GM19351 (cell line): ENCODE results near the gene KRTAP4-9.
"Not testable (repeated sequence)": the region's sequence is repeated elsewhere in the genome, so short reads cannot be mapped to it uniquely, and the experiment has no call there.

Source experiments
- ATAC-seq: cut with Tn5 transposase; IDR thresholded peaks from one replicate; pipeline ENCODE4 v1.9.1; 2021; ENCODE audit warnings: mild to moderate bottlenecking, moderate library complexity; ENCODE audit not compliant: unreplicated experiment

The KRTAP4-9 gene

GRCh38 chr17:41096055-41096454 lies 9.1 kb upstream of the KRTAP4-9 start:
- ATAC-seq = no peak

DNA sequence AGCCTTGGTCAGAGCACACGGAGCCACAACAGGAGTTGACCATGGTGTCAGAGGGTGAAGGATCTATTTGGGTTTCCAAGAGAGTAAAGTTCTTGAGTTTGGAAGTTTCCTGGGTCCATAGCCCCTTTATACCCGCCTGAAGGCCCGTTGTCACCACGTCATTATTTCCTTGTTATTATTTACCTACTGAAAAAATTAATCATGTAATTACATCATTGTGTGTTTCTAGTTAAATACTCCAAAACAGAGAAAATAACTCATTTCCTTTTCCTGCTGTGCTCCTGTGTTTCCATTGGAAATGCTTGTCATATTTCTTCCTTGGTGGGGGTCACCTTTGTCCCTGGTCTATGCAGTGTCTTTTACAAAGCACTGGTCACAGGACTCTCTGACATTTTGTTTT lies 7.1 kb upstream of the KRTAP4-9 start, which contains the start of gene KRTAP4-8:
Gene KRTAP4-8, minus strand, starts transcription at position 101 of the 400 bp plus-strand sequence. Its CDS starts 58 bp downstream, at position 43.
- no peak for ATAC-seq

DNA sequence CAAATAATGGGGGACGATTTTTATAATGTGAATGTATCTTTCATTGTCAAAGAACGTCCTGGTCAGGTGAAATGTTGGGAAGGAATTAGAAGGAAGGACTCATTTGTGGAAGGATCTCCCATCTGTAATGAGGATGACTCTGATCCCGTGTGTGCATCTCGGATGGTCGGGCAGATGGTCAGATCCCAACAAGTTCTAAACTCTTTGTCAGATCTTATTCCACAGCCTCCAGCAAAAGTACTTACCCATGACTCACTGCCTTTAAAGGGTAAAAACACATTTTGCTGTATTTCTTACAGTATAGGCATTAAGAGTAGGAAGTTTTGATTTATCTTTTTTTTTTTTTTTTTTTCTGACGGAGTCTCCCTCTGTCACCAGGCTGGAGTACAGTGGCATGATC lies 6.7 kb upstream of the KRTAP4-9 start:
- ATAC-seq = no peak

DNA sequence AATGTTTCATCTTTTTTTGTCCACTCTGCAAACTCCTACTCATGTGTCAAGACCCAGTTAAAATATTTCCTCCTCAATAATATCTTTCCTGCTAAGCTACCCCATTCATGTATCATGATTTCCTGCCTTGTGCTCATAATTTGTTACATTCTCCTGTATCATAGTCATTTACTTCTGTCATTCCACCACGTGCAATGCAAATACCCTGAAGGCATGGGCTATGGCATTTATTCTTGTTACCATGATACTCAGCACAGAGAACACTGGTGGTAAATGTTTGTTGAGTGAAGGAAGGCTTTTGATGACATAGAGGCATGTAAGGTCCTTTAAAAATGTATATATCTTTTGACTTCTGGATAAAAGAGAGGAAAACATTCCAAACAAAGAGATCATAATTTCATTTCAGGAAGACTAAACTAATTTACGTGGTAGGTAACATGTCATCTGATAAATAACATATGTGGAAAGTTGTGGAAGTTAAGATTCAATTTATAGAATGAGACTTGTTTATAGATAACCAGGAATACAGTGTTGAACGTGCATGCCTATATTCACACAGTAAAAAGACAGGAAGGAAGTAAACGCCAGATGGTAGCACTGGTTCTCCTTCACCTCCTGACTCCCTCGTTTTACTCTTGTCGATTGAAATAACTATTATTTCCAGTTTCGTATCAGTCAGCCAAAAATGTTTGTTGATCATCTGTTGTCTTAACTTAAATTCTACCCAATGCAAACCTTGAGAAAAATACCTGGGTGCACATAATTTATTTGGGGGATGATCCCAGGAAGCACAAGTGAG lies 5.3 kb upstream of the KRTAP4-9 start:
- ATAC-seq = not testable (repeated sequence)

DNA sequence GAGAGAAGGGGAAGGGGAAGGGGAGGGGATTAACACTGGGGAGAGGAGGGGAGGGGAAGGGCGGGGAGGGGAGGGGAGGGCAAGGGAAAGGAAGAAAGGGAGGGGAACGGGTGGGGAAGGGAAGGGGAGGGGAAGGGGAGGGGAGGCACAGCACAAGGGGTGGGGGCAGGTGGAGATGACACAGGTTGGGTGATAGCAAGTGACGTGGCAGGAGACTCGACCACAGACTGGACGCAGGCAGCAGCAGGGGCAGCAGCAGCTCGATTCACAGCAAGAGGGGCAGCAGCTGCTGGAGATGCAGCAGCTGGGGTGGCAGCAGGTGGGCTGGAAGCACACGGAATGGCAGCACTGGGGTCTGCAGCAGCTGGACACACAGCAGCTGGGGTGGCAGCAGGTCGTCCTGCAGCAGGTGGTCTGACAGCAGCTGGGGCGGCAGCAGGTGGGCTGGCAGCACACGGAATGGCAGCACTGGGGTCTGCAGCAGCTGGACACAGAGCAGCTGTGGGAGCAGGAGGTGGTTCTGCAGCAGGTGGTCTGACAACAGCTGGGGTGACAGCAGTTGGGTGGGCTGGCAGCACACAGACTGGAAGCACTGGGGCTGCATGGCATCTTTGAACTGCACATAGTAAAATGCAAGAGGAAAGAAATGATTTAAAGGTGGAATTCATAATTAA lies 3.5 kb upstream of the KRTAP4-9 start, which contains the start of gene KRTAP4-16:
Gene KRTAP4-16, minus strand, starts transcription at position 624 of the 674 bp plus-strand sequence. Its CDS starts 0 bp downstream, at position 624.
- no peak for ATAC-seq

- ATAC-seq = no peak
Measured at GRCh38 chr17:41103896-41104295, 1.3 kb upstream of the KRTAP4-9 start.

DNA sequence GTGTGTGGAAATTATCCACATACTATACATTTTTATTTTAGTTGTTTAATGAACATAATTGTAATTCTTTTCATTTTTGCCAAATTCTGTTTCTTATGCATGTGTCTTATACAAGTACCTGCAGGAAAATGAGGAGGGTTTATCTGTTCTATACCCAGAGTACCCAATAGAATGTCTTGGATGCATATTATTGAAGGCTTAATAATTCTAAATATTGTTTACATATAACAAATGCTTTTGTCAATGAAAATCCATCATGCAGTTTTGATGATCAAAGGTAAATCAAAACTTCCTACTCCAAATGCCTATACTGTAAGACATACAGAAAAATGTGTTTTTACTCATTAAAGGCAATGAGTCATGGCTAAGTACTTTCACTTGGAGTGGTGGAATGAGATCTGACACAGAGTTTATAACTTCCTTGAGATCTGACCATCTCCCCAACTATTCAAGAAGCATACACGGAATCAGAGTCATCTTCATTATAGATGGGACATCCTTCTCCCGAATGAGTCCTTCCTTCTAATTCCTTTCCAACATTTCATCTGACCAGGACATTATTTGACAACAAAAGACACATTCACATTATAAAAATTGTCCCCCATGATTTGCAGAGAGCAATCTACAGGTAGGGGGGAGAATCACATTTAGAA lies 677 bp upstream of the KRTAP4-9 start:
- ATAC-seq = not testable (repeated sequence)

GRCh38 chr17:41107941-41108450 lies 2.8 kb downstream of the KRTAP4-9 start:
- no peak for ATAC-seq

DNA sequence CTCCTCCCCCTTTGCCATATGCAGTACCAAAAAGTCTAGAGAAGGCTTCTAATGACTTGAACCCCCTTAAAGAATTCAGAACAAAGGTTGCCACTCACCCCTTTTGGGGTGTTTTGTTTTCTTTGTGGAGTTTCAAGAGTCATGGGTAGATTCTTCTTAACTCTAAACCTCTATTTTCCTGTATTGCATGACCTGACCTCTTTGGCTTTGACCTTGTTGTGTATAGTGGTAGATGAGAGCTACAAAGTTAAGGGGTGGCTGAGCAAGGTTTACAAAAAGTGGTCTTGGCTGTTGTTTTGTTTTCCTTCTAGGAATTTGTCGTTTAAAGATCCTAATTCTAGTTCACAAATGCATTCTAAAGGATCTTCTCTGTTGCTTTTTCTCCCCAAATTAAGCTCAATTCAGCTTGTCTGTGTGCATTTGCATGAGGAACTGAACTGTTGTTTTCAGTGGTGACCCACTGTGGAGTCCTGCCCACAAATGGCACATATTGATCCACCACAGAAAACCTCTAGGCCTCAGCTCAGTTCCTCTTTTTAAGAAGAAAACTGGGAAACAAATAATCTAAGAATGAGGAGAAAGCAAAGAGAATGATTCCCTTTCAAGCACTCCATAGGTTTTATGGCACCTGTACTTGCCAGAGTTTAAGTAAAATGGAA lies 3.7 kb downstream of the KRTAP4-9 start:
- ATAC-seq = not testable (repeated sequence)

DNA sequence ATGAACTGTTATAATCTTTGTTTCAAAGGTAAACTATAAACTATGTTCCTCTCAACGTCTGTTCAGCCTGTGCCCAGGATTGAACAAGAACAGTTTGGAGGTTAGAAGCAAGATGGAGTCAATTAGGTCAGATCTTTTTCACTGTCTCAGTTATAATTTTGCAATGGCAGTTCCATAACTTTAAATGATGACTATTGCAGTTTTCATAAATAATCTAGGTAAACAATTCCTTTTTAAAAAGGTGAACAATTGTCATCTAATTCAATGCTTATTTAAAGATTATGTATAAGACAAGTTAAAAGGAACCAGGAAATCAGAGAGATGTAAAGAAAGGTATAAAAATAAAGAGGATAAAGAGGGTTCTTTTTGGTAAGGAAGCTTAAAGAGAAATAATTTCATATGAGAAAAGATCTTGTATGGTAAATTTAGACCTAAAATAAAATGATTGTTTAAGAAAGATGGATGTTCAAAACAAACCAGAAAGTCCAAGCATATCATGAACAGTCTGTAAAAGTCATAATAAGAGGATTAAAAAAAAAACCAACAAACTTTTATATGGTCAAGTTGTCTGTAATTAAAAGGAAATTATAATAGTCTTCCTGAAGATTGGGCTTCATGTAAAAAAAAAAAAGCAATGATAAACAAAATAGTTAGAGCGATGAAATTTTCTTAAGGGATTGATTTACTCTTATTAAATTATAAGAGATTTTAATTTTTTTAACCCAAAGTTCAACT lies 6.1 kb downstream of the KRTAP4-9 start:
- ATAC-seq = no peak

DNA sequence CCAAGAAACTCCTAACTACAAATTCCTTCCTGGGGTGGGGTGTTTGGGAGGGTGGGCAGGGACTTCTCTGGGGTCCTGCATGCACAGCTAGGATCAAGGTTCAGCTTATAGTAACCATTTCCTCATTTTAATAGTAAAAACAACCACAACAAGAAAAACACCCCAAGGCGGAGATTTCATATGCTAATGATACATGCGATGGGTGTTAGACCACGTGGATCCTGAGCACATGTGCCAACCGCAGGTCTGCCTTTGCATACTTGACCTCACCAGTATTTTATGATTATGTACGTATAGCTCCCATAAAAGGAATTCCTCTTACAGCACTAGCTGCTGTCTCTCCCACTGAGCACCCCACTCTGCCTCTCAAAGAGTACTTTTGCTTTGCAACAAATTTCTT lies 11.1 kb downstream of the KRTAP4-9 start:
- no peak for ATAC-seq

DNA sequence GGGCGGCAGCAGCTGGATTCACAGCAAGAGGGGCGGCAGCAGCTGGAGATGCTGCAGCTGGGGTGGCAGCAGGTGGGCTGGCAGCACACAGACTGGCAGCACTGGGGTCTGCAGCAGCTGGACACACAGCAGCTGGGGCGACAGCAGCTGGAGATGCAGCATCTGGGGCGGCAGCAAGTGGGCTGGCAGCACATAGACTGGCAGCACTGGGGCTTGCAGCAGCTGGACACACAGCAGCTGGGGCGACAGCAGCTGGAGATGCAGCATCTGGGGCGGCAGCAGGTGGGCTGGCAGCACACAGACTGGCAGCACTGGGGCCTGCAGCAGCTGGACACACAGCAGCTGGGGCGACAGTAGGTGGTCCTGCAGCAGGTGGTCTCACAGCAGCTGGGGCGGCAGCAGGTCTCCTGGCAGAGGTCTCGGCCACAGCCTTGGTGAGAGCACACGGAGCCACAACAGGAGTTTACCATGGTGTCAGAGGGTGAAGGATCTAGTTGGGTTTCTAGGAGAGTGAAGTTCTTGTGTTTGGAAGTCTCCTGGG lies 12.7 kb downstream of the KRTAP4-9 start, which contains the start of gene KRTAP4-11:
Gene KRTAP4-11, minus strand, starts transcription at position 528 of the 541 bp plus-strand sequence. Its CDS starts 58 bp downstream, at position 470.
- ATAC-seq = not testable (repeated sequence)

GRCh38 chr17:41118721-41119120 lies 13.5 kb downstream of the KRTAP4-9 start:
- no peak for ATAC-seq

GRCh38 chr17:41119696-41120690 lies 14.8 kb downstream of the KRTAP4-9 start:
- ATAC-seq = not testable (repeated sequence)

DNA sequence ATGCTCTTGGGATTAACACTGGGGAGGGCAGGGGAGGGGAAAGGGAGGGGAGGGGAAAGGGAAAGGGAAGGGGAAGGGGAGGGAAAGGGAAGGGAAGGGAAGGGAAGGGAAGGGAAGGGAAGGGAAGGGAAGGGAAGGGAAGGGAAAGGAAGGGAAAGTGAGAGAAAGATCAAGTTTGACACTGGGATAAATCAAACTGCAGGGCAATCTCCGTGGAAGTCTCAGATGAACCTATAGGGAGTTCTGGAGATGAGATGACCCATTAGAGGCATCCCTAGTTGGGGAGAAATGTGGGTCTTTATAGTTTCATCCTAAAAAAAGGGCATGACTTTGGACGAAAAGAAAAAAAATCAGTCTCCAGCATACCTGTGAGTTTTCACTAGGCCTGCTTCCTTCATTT lies 16.6 kb downstream of the KRTAP4-9 start:
- no peak for ATAC-seq

- ATAC-seq = not testable (repeated sequence)
Measured at GRCh38 chr17:41123292-41123990, 18.3 kb downstream of the KRTAP4-9 start.

DNA sequence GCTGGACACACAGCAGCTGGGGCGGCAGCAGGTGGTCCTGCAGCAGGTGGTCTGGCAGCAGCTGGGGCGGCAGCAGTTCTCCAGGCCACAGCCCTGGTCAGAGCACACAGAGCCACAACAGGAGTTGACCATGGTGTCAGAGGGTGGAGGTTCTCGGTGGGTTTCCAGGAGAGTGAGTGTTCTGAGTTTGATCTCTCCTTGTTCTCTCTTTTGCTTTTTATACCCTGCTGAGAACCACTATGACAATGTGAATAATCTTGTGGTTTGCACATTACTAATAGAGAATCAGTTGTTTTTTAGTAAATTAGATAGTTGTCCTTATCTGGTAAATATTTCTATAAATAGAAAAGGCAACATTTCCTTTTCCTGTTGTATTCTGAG lies 18.8 kb downstream of the KRTAP4-9 start, which contains the start of gene KRTAP4-12:
Gene KRTAP4-12, minus strand, starts transcription at position 192 of the 381 bp plus-strand sequence. Its CDS starts 60 bp downstream, at position 132.
- not testable (repeated sequence) for ATAC-seq

- ATAC-seq = no peak
Measured at GRCh38 chr17:41125064-41125463, 19.9 kb downstream of the KRTAP4-9 start.
